HepG2 (cell line): ENCODE data around the gene AGT. TPM values are rescaled to one million over a fixed set of nuclear protein-coding genes. Genes with fewer than 3 reads are reported as not detected.

ENCODE experiments used
- CEBPG ChIP-seq: IDR thresholded peaks from 2 replicates; pipeline ENCODE4 v1.6.1; 2016
- CREM ChIP-seq, 2 experiments: sonication (generic) in 1 of 2; formaldehyde crosslinking in 1 of 2; IDR thresholded peaks; 2 replicates each; pipeline versions ENCODE4 v1.4.0 to v1.6.1; 2016 to 2020; ENCODE audit warnings: antibody characterized with exemption in 1 of 2, mild to moderate bottlenecking in 1 of 2, missing genetic modification reagents in 1 of 2
- FOXP4 ChIP-seq: sonication (generic); formaldehyde crosslinking; IDR thresholded peaks from 2 replicates; pipeline ENCODE4 v1.4.0; 2020; ENCODE audit warnings: missing genetic modification reagents
- GABPA ChIP-seq, 2 experiments: IDR thresholded peaks; 2 replicates each; pipeline ENCODE4 v1.6.1; 2011 to 2016; ENCODE audit warnings: low read depth in 2 of 2, low read length in 1 of 2, missing biosample characterization in 1 of 2, missing genetic modification characterization in 1 of 2
- HDAC2 ChIP-seq: sonication (generic); formaldehyde crosslinking; IDR thresholded peaks from 2 replicates; pipeline ENCODE4 v1.4.0; 2020; ENCODE audit warnings: missing genetic modification reagents
- HNF1A ChIP-seq, 2 experiments: sonication (generic) in 1 of 2; formaldehyde crosslinking in 1 of 2; IDR thresholded peaks; 2 replicates each; pipeline versions ENCODE4 v1.4.0 to v1.6.1; 2016 to 2020; ENCODE audit warnings: borderline replicate concordance in 1 of 2, low read depth in 1 of 2, mild to moderate bottlenecking in 1 of 2, missing genetic modification reagents in 1 of 2
- HNF4G ChIP-seq, 2 experiments: sonication (generic) in 1 of 2; formaldehyde crosslinking in 1 of 2; IDR thresholded peaks; 2 replicates each; pipeline versions ENCODE4 v1.4.0 to v1.6.1; 2011 to 2020; ENCODE audit warnings: borderline replicate concordance in 2 of 2, low read depth in 2 of 2, mild to moderate bottlenecking in 2 of 2, low read length in 1 of 2, missing genetic modification reagents in 1 of 2, moderate library complexity in 1 of 2
- IRX3 ChIP-seq: sonication (generic); formaldehyde crosslinking; IDR thresholded peaks from 2 replicates; pipeline ENCODE4 v1.8.1; 2023; ENCODE audit warnings: mild to moderate bottlenecking, low read depth, missing genetic modification reagents, borderline replicate concordance
- MBD4 ChIP-seq: IDR thresholded peaks from 2 replicates; pipeline ENCODE4 v1.6.1; 2012; ENCODE audit warnings: low read length, inconsistent platforms, borderline replicate concordance
- NR2F6 ChIP-seq, 2 experiments: IDR thresholded peaks; 2 replicates each; pipeline ENCODE4 v1.6.1; 2016; ENCODE audit warnings: antibody characterized with exemption in 1 of 2, mild to moderate bottlenecking in 1 of 2
- NRL ChIP-seq: sonication (generic); formaldehyde crosslinking; IDR thresholded peaks from 2 replicates; pipeline ENCODE4 v1.5.0; 2020; ENCODE audit warnings: missing genetic modification reagents, mild to moderate bottlenecking, moderate library complexity, borderline replicate concordance
- PHF5A ChIP-seq: IDR thresholded peaks from one replicate; pipeline ENCODE4 v1.6.1; 2018; ENCODE audit warnings: low read depth, missing genetic modification reagents; ENCODE audit not compliant: unreplicated experiment
- SKIL ChIP-seq: sonication (generic); formaldehyde crosslinking; IDR thresholded peaks from 2 replicates; pipeline ENCODE4 v1.8.0; 2022; ENCODE audit warnings: missing genetic modification reagents, mild to moderate bottlenecking, moderate library complexity, borderline replicate concordance
- ZBTB34 ChIP-seq: sonication (generic); formaldehyde crosslinking; IDR thresholded peaks from 2 replicates; pipeline ENCODE4 v1.8.0; 2022; ENCODE audit warnings: mild to moderate bottlenecking, missing genetic modification reagents
- ZBTB7B ChIP-seq: sonication (generic); formaldehyde crosslinking; IDR thresholded peaks from 2 replicates; pipeline ENCODE4 v1.4.0; 2020; ENCODE audit warnings: missing genetic modification reagents
- ZNF629 ChIP-seq: sonication (generic); formaldehyde crosslinking; conservative IDR thresholded peaks from 2 replicates; pipeline ENCODE4 v1.5.0; 2020; ENCODE audit warnings: missing genetic modification reagents
- polyA plus RNA-seq, 8 experiments: library from polyadenylated mRNA; depleted of rRNA in 3 of 8; stranded (reverse) in 7 of 8; unstranded in 1 of 8; fragments of >200 nt; fragmentation: Illumina TruSeq in 4 of 8; extraction: Trizol in 4 of 8; gene quantifications; 2 replicates each; pipeline versions ENCODE4 v1.2.1 to v1.2.3, GENCODE V29; 2011 to 2016; ENCODE audit warnings: low read depth in 4 of 8, missing spikeins in 1 of 8, mixed read lengths in 1 of 8; ENCODE audit not compliant: insufficient read depth in 1 of 8
- total RNA-seq, 5 experiments: library from RNA; depleted of rRNA; stranded (reverse); fragments of >200 nt; fragmentation: Illumina TruSeq; extraction: Trizol; gene quantifications; 2 replicates each; pipeline ENCODE4 v1.2.3, GENCODE V29; 2016; ENCODE audit warnings: low read depth in 1 of 5

Gene AGT
- total and polyA plus RNA-seq, 2 of the 13 experiments (the other 11 are each of a cell fraction or from before 2014, with no cell fraction given) = 892 to 2,071 TPM

- TF ChIP-seq HNF4G (IDR thresholded peaks at IDR 0.05; ENCODE audit: borderline replicate concordance, low read depth, low read length) = peak; percentile 66; the same call in 1 of the 2 replicates
- no peak for TF ChIP-seq HNF4G (CRISPR knock-in tag; IDR thresholded peaks at IDR 0.05; ENCODE audit: borderline replicate concordance, low read depth)
- TF ChIP-seq ZBTB7B (CRISPR knock-in tag) = 0 out of 2 replicates have a peak, but pooled peaks have one; percentile 71
- TF ChIP-seq ZNF629 (CRISPR knock-in tag) = 0 out of 2 replicates have a peak, but pooled peaks have one; percentile 10
- 0 out of 2 replicates have a peak, but pooled peaks have one; percentile 82 for TF ChIP-seq ZBTB34 (CRISPR knock-in tag)
- TF ChIP-seq PHF5A (CRISPR knock-in tag) = no peak
- TF ChIP-seq FOXP4 = peak; percentile 81
- peak; percentile 71 for TF ChIP-seq NR2F6 (IDR thresholded peaks at IDR 0.05)
- TF ChIP-seq NR2F6 (CRISPR knock-in tag; IDR thresholded peaks at IDR 0.05) = peak; percentile 83
- TF ChIP-seq HDAC2 (CRISPR knock-in tag) = peak; percentile 85
- TF ChIP-seq IRX3 = no peak
- TF ChIP-seq SKIL = peak; percentile 56; the same call in 1 of the 2 replicates
- TF ChIP-seq CEBPG (CRISPR knock-in tag) = peak; percentile 63
- TF ChIP-seq NRL = no peak
- no peak for TF ChIP-seq GABPA (IDR thresholded peaks at IDR 0.05; ENCODE audit: low read depth, low read length)
- TF ChIP-seq GABPA (CRISPR knock-in tag; IDR thresholded peaks at IDR 0.05; ENCODE audit: low read depth) = no peak
- TF ChIP-seq CREM (IDR thresholded peaks at IDR 0.05) = peak; percentile 50; the same call in 1 of the 2 replicates
- no peak for TF ChIP-seq CREM (CRISPR knock-in tag; IDR thresholded peaks at IDR 0.05)
- no peak; the same call in 1 of the 2 replicates for TF ChIP-seq HNF1A (IDR thresholded peaks at IDR 0.05; ENCODE audit: low read depth)
- peak; percentile 68; the same call in 1 of the 2 replicates for TF ChIP-seq HNF1A (CRISPR knock-in tag; IDR thresholded peaks at IDR 0.05; ENCODE audit: borderline replicate concordance)
- TF ChIP-seq MBD4 = no peak
These were observed 11.5 kb upstream of the AGT start (continued) for GRCh38 chr1:230725256-230726012.
